HG02840 (cell line): Measurements from ENCODE around the gene SOX11.
"Not testable (repeated sequence)": the region's sequence is repeated elsewhere in the genome, so short reads cannot be mapped to it uniquely, and the experiment has no call there.

Experiments
- ATAC-seq: cut with Tn5 transposase; IDR thresholded peaks from one replicate; pipeline ENCODE4 v1.9.1; 2021; ENCODE audit warnings: mild to moderate bottlenecking, moderate library complexity, moderate number of reproducible peaks; ENCODE audit not compliant: unreplicated experiment, low FRiP score

The SOX11 gene

GRCh38 chr2:5691985-5692529 is at the start of gene SOX11:
SOX11 (plus strand) TSS chr2:5692384; CDS start chr2:5692722, 338 bp downstream.
- ATAC-seq = no peak

GRCh38 chr2:5652734-5653133 is 39.5 kb upstream of the SOX11 start:
- not testable (repeated sequence) for ATAC-seq

GRCh38 chr2:5653756-5654155 is 38.4 kb upstream of the SOX11 start:
- ATAC-seq = not testable (repeated sequence)

GRCh38 chr2:5657231-5657630 is 35.0 kb upstream of the SOX11 start:
- no peak for ATAC-seq

DNA sequence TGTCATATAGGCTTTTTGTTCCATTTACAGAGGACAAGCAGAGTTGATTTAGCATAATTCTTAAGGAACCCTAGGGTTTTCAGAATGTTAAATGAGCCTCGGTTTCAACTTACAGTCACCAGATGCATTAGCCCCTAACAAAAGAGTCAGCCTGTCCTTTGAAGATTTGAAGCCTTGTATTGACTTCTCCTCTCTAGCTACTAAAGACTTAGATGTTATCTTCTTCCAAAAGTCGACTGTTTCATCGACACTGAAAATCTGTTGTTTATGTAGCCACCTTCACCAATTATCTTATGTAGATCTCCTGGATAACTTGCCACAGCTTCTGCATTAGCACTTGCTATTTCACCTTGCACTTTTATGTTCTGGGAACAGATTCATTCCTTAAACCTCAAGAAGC is 31.6 kb upstream of the SOX11 start:
- ATAC-seq = no peak

- ATAC-seq = no peak
These were observed 30.8 kb upstream of the SOX11 start for GRCh38 chr2:5661362-5661761.

DNA sequence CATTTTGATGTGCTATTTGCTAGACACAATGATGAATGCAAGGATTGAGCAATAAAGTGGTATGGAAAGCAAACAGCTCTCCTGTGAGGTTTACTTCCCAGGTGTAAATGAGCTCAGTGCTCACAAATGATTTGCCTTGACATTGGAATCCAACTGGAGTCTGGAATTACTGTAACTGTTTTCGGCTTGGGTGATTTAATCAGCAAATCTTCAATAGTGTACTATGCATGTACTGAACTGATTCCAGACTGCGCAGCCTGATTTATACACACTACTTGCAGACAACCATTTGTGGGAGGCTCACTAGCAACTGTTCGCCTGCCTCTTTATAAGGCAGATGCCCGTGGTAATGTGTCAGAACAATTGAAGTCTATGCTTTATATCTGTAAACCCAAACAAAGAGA is 27.9 kb upstream of the SOX11 start:
- no peak for ATAC-seq

- ATAC-seq = no peak
These were observed 27.1 kb upstream of the SOX11 start for GRCh38 chr2:5665066-5665465.

DNA sequence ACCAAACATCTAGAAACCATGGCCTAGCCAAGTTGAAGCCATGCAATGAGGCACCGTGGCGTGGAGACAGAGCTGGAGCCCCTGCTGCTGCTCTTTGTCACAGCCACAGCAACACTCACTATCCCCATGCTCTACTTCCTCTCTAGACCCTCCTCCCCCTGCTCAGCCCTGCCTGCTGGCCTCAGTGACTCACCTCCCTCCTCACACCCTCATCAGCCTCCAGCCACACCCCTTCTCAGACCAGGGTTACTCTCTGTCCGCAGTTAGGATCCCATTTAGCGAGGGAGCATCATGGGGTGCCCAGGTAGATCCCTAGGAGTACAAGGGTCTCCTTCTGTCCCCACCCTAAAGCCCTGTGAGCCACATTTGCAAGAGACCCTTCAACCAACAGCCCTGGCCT is 25.4 kb upstream of the SOX11 start:
- no peak for ATAC-seq

GRCh38 chr2:5667655-5668054 is 24.5 kb upstream of the SOX11 start:
- not testable (repeated sequence) for ATAC-seq

GRCh38 chr2:5668682-5669250 is 23.4 kb upstream of the SOX11 start:
- no peak for ATAC-seq

GRCh38 chr2:5672749-5673144 is 19.4 kb upstream of the SOX11 start:
- no peak for ATAC-seq

- no peak for ATAC-seq
These were observed 18.8 kb upstream of the SOX11 start for GRCh38 chr2:5673145-5674025.

DNA sequence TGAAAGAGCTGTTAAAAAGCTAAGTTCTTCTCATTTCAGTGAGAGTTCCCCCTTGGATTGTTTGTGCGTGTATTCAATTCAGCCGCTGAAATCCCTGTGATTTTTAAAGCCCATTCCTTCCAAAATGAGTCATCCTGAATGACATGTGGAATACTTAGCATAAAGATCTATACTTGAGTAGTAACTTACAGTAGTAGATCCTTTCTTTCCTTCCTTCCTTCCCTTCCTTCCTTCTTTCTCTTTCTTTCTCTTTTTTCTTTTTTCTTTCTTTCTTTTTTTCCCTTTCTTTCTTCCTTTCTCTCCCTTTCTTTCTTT is 18.2 kb upstream of the SOX11 start:
- ATAC-seq = no peak

DNA sequence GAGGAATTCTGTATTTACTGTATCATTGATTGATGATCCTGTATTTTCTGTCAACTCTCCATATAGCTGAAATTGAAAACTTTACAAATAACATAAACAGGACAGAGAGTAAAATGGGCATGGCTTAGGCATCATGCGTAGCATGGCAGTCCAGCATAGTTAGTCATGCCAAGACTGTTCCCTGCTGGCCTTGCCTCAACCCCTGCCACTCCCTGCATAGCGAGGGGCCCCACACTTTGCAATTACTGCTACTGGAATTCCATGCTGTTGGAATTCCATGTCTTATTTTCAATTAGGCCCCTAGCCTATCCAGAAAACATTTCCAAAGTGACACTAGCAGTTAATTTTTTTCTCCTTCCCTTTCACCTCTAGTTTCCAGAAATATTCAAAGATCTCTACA is 15.1 kb upstream of the SOX11 start:
- ATAC-seq = no peak

GRCh38 chr2:5683471-5683870 is 8.7 kb upstream of the SOX11 start:
- no peak for ATAC-seq

- ATAC-seq = no peak
These were observed 7.0 kb upstream of the SOX11 start for GRCh38 chr2:5685225-5685624.

- no peak for ATAC-seq
These were observed 6.1 kb upstream of the SOX11 start for GRCh38 chr2:5686068-5686467.

DNA sequence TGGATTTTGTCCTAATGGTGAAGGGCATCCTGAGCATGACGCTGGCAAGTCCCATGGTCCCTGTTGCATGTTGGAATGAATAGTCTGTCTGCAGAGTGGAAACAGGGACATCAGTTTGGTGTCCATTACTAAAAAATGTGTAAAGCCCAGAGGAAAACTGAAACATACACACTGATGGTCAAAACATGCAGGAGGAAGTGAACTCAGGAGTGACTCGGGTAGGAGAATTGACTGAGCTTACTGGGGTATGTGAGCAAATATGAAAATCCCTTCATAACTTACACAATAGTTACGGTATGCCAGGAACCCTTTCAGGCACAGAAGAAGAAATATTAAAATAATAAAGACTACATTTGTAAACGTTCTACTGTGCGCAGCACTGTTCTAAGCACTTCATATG is 5.6 kb upstream of the SOX11 start:
- no peak for ATAC-seq

- ATAC-seq = no peak
These were observed 2.4 kb upstream of the SOX11 start for GRCh38 chr2:5689750-5690149.

DNA sequence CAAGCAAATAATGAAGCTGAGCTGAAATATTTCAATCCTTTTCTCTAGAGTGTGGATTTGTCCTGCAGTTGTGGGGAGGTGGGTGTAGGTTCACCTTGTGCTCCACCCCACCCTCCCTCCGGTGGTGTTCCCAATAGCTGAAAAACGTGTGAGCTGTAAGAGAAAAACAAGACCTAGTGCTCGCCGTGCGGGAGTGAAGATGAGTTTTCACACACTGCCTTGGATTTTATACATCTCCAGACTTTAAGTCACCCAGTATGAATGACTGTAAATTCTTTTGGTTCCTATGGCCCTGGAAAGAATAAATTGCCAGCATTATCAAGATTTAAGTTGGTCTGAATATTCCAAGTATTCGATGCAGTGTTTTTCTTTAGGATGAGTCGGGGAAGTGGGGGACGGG is 1.9 kb upstream of the SOX11 start:
- no peak for ATAC-seq

- no peak for ATAC-seq
These were observed 1.4 kb upstream of the SOX11 start for GRCh38 chr2:5690718-5691220.
